GM12801 (cell line): ENCODE measurements around the gene NOB1.

ENCODE experiments used
- TF ChIP-seq, protein P1 (sequence below): IDR thresholded peaks from one replicate; pipeline ENCODE4 v1.5.1; 2011; ENCODE audit warnings: control low read depth; ENCODE audit not compliant: insufficient read length; ENCODE audit errors: extremely low read depth

NOB1 gene

DNA sequence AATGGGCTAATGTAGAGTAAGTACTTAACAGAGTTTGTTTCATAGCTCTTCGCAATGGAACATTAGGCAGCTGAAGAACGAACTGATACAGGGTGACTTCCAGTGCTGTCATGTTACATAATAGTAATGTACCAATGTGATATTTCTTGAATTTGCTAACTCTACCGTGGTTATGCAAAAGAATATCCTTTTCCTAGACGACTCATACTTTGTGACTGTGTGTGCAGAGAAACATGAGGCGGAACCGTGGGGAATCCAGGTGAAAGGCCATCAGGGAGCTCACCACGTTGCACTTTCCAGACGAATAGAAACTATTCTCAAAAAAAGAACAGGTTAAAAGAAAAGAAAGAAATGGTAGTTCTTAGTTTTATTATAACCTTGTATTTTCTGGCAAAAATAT lies 13.2 kb downstream of the NOB1 start:
- TF ChIP-seq, protein P1, sequence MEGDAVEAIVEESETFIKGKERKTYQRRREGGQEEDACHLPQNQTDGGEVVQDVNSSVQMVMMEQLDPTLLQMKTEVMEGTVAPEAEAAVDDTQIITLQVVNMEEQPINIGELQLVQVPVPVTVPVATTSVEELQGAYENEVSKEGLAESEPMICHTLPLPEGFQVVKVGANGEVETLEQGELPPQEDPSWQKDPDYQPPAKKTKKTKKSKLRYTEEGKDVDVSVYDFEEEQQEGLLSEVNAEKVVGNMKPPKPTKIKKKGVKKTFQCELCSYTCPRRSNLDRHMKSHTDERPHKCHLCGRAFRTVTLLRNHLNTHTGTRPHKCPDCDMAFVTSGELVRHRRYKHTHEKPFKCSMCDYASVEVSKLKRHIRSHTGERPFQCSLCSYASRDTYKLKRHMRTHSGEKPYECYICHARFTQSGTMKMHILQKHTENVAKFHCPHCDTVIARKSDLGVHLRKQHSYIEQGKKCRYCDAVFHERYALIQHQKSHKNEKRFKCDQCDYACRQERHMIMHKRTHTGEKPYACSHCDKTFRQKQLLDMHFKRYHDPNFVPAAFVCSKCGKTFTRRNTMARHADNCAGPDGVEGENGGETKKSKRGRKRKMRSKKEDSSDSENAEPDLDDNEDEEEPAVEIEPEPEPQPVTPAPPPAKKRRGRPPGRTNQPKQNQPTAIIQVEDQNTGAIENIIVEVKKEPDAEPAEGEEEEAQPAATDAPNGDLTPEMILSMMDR: no peak

DNA sequence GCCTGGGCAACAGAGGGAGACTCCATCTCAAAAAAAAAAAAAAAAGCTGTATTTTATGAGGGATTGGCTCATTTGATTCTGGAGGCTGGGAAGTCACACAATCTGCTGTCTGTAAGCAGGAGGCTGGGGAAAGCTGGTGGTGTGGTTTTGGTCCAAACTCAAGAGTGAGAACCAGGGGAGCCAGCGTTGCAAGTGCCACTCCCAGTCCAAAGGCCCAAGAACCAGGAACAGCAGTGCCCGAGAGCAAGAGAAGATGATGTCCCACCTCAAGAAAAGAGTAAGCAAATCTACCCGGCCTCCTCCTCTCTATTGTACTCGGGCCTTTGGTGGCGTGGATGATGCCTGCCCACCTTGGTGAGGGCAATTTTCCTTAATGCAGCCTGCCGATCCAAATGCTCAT lies 22.6 kb downstream of the NOB1 start:
- TF ChIP-seq, protein P1: no peak

DNA sequence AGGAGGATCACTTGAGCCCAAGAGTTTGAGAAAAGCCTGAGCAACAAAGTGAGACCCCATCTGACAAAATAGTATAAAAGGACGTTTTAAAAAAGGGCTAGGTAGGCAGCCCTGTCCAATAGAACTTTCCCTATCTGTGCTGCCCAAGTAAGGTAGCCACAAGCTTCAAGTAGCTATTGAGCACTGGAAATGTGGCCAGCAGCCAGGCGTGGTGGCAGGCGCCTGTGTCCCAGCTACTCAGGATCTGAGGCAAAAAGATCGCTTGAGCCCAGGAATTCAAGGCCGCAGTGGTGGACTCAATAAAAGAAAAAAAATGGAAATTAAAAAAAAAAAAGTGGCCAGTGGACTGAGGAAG lies 26.8 kb downstream of the NOB1 start:
- TF ChIP-seq, protein P1: no peak

DNA sequence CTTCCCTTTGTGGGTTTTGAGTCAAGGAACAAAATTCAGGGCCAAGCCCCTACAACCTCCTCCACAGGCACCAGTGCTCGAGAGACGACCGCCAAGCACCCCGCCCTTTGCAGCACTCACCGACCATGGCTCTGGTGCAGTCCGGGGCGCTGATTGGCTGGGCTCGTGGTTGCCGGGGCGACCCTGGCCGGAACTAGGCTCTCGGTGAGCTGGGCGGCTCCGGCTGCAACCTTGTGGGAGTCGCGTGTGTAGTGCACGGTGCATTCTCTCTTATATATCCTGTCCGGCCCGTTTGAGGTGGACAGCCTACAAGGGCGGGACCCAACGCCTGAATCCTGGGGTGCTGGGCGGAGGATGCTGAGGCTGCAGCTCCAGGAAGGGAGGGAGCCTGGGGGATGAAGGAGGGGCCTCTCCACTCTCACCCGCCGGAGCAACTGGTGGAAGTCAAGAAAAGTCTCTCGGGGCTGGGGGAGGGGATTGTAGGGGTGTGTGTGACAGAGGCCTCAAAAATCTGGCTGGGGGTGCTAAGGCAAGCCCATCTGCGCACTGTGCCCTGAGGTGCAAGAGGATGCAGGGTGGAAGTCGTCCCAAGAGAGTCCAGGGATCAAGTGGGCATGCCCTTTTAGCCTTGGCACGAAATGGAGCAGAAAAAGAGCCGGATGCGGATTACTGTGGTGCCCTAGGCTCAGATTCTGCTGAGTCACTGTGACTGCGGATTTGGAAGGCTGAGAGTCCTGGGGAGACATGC lies 28.2 kb downstream of the NOB1 start, which contains the start of gene NQO1:
Gene NQO1 (minus strand): TSS at position 248 of the 748 bp plus-strand sequence. CDS start 121 bp downstream, at position 127.
- TF ChIP-seq, protein P1: no peak

DNA sequence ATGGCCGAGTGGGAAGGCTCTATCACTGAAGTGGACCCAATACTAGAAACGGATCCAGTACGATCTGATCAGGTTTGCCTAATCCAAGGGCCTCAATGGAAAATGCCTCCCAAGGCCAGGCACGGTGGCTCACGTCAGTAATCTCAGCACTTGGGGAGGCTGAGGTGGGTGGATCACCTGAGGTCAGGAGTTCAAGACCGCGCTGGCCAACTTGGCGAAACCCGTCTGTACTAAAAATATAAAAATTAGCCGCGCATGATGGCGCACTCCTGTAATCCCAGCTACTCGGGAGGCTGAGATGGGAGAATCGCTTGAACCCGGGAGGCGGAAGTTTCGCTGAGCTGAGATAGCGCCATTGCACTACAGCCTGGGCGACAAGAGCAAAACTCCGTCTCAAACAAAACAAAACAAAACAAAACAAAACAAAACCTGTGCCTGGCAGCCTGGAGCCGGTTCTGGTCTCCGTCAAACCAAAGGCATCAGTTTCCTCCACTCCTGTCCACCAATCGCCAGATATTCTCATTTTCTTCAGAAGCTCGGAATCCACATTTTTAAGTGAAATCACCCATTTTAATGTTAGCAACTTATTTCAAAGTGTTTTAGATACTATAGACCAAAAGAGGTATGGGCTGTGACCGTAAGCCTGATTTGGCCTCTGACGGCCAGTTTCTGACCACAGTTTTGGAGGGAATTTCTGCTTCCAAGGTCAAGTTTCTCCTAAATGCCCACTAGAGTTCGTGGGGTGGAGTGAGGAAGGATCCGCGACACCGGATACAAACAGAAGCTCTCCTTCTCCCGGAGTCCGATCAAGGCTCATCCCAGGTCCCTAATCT lies 29.0 kb downstream of the NOB1 start:
- TF ChIP-seq, protein P1: no peak

DNA sequence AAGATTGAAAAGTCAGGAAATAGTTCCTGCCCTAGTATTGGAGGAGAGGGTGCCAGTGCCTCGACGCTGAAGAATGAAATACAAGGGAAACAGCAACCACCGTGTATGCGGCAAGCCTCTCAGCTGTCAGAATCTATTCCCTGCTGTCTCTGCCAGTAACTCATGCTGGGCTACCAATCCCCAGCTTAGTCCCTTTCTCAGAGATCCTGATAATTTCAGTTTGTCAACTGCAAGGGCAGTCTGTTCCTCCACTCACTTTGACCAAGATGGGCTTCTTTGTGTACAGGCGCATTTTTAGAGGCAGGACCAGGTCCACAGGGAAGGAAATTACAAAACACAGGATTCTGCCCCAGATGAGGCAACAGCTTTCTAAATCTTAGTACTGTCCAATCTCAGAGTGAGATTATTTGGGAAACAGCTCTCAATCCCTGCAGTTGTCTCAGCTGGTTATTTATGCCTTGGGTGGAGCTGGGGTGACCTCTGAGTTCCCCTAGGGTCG lies 29.7 kb downstream of the NOB1 start:
- TF ChIP-seq, protein P1: no peak

DNA sequence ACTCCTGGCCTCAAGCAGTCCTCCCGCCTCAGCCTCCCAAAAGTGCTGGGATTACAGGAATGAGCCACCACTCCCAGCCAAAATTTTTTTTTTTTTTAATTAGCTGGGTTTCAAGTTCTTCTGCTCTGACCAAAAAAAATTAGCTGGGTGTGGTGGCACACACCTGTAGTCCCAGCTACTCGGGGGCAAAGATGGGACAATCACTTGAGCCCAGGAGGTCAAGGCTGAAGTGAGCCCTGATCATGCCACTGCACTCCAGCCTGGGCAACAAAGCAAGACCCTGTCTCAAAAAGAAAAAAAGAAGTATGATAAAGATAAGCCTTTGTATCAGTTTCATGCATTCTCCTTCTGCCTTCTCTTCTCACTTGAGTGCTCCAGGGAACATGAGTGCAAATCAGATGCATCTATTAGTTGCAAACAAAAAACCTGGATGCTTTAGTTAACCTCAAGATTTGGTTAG lies 30.3 kb downstream of the NOB1 start:
- TF ChIP-seq, protein P1: no peak
